ENCODE results near the gene CXCL12.

The CXCL12 gene

DNA sequence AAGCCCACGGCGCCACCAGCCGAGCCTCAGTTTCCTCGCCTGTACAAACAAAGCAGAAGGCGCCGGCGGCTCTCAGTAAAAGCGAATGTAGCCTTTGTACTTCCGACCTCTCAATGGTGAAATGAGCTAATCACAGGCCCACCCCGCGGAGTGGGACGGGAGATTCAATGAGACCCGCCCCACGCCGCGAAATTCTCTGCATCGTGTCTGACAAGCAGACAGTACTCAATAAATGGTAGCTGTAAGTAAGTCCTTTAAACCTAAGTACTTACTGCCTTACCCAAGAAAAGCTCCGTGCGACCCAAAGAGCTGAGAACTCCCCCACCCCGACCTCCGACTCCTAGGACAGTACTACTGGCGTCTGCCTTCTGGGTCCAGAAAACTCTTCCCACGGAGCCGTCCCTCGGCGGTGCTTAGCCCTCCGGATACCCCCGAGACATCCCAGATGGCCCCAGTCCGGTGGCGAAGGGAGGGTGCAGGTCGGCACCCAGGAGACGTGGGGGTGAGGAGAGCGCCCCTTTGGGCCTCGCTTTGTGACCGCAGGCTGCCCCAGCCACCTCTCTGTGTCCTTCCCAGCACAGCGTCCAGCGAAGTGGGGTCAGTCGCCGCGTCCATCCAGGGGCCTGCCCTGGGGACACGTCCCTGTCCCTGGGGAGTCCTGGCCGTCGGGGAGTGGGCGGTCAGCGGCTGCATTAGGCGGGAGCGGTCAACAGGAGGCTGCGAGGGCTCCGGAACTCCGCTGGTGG is 972 bp upstream of the CXCL12 start:
- DNase-seq (ENCODE audit: low read depth) = no peak
- peak overlapping the region; percentile 82 for H3K4me3 ChIP-seq (replicated peaks; ENCODE audit: low read depth, low read length)
- TF ChIP-seq, protein P1, sequence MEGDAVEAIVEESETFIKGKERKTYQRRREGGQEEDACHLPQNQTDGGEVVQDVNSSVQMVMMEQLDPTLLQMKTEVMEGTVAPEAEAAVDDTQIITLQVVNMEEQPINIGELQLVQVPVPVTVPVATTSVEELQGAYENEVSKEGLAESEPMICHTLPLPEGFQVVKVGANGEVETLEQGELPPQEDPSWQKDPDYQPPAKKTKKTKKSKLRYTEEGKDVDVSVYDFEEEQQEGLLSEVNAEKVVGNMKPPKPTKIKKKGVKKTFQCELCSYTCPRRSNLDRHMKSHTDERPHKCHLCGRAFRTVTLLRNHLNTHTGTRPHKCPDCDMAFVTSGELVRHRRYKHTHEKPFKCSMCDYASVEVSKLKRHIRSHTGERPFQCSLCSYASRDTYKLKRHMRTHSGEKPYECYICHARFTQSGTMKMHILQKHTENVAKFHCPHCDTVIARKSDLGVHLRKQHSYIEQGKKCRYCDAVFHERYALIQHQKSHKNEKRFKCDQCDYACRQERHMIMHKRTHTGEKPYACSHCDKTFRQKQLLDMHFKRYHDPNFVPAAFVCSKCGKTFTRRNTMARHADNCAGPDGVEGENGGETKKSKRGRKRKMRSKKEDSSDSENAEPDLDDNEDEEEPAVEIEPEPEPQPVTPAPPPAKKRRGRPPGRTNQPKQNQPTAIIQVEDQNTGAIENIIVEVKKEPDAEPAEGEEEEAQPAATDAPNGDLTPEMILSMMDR (IDR thresholded peaks at IDR 0.05; ENCODE audit: low read length, missing control alignments) = no peak

DNA sequence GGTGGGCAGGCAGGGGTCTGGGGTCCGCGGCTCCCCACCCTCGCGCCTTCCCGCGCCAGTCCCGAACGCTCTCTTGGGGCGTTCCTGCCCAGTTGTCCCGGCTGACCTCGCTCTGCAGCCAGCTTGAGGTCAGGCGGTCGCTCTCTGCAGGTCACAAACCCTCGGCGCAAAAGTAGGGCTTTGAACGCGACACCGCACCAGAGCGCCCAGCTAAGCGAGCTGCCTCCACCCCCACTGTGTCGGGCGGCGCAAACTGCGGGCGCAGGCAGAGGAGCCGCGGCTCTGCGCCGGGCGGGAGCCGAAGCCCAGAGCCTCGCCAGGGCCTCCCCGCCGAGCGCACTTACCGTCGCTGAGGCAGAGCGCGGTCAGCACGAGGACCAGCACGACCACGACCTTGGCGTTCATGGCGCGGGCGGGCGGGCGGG is 284 bp downstream of the CXCL12 start:
- DNase-seq (ENCODE audit: low read depth) = peak; percentile 40
- TF ChIP-seq, protein P1 (IDR thresholded peaks at IDR 0.05; ENCODE audit: low read length, missing control alignments) = no peak
- peak overlapping the region; percentile 82 for H3K4me3 ChIP-seq (replicated peaks; ENCODE audit: low read depth, low read length)

DNA sequence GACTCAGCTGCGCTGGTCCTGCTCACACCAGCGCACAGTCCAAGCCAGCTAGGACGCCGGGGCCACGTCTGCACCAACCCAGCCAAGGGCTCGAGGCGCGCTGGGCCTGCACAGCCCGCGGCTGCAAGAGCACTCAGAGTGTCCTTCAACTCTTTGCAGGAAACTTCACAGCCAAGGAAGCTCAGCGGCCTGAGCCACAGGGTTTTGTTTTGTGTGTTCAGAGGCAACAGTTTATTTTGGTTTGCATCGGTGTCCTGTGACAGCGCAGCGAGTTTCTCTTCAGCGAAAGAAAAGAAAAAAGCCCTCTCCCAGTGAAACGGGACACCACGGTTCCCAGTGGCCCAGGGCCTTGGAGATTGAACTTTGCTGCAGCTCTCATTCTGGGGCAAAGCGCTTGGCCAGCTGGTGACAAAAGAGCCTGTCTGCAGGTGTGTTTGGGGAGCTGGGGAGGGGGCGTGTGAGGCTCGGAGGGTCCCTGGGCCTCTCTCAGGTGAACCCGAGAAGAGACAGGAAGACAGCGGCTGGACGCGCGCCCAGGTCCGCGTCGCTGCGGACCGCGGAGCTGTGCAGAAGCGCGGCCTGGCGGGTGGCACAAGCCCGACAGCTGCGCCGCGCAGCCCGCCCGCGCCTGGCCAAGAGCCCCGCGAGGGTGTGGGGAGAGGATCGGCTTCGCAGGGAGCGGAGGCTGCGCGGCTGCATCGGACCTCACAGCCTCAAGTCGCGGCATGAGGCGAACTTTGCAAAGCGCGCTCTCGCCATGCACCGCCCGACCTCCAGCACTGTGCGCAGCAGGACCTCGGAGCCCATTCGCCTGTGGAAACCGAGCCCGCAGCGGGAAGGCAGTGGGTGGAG is 922 bp downstream of the CXCL12 start:
- peak overlapping the region; percentile 82 for H3K4me3 ChIP-seq (replicated peaks; ENCODE audit: low read depth, low read length)
- peak; percentile 56 for DNase-seq (ENCODE audit: low read depth)
- TF ChIP-seq, protein P1 (IDR thresholded peaks at IDR 0.05; ENCODE audit: low read length, missing control alignments) = no peak

DNA sequence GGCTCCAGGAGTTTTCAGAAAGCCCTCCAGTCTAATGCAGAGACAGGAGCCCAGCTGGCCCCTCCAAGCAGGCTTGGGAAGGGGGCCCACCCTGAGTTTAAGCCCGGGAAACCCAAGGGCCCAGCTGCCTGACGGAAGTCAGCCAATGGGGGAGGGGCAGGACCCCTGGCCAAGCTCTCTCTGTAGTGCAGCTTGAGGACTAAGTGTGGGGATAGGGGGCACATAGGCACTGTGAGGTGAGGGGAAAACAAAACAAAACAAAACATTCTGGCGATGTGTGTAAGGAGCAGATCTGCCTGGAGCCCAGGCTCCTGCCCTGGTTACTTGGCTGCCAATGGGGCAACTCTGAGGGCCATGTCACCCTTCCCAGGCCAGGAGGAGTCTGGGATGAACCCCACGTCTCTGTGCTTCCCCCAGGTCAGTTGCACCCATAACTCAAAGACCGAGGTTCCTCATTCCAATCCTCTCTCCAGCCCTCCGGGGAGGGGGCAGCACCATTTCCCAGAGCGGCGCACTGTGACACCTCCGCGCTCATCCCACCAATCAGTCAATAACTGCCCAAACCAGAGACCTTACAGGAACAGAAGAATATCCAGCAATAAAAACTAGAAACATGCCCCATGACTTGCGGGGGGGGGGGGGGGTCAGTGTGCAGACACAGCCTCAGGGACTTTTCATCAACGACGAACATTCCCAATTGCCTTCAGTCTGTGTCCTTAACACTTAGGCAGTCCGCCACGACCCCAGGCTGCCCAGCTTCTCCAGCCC is 1.7 kb downstream of the CXCL12 start:
- TF ChIP-seq, protein P1 (IDR thresholded peaks at IDR 0.05; ENCODE audit: low read length, missing control alignments) = no peak
- DNase-seq (ENCODE audit: low read depth) = no peak
- peak overlapping the region; percentile 82 for H3K4me3 ChIP-seq (replicated peaks; ENCODE audit: low read depth, low read length)

DNA sequence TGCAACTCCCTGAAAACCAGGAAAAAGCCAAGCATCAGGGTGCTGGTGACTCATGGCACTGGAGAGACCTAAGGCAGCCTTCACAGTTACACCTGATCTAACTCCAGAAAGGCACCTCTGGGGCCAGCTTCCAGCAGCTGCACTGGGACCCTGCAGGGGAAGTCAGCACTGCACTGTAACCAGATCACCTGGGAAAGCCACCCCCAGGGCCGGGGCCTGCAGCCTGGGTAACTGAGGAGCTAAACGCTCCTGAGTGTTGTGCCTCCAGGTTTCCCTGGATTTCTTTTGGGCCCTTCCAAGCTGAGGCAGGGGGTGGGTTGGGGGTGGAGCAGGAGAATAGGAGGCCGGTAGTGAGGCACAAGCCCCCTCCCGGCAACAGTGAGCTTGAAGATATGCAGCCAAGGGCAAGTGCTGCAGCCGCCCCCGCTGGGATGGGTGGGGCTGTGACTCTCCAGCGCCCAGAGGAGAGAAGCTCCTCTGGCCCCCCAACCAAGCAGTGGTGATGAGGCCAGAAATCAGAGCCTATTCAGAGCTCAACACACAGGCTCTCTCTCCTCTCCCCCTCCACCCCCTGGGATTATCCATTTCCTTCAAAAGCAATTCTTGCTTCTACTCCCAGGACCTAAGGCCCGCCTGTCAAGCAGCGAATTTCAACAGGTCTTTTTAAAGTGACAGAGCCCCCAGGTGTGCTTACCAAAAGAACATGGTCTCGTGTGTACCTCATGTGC is 2.6 kb downstream of the CXCL12 start:
- H3K4me3 ChIP-seq (replicated peaks; ENCODE audit: low read depth, low read length) = peak overlapping the region; percentile 82
- TF ChIP-seq, protein P1 (IDR thresholded peaks at IDR 0.05; ENCODE audit: low read length, missing control alignments) = no peak

More for the DNA sequence above, 2.6 kb downstream of the CXCL12 start:
- DNase-seq (ENCODE audit: low read depth) = no peak

Measured in fibroblast of pulmonary artery (primary cell).